ENCODE data around the gene IGF2R. TPM values are rescaled to one million over a fixed set of nuclear protein-coding genes. Genes with fewer than 3 reads are reported as not detected.

Gene IGF2R
- total and polyA plus RNA-seq, 2 of the 13 experiments (the other 11 are each of a cell fraction or from before 2014, with no cell fraction given), result 38.3 to 70.0 TPM

- in situ Hi-C loops (cut with HindIII; ENCODE audit: extremely low pct_ligation_motif_present, low pct_unique_long_range_greater_than_20kb) (no loop called here), intact Hi-C loops (cut with micrococcal nuclease; ENCODE audit: unreplicated experiment) (loop anchor here (5.0 kb wide), 1 partner anchor 61 kb away; no protein-coding TSS in a partner anchor)
- H3K79me2 ChIP-seq (ENCODE audit: insufficient read depth, low read length), result peaks cover 98% of the 10 kb centered on the region
- DNase-seq (ENCODE audit: low spot score), result no peak
- peaks cover 86% of the 10 kb centered on the region for H4K20me1 ChIP-seq (ENCODE audit: insufficient read depth, low read length)
- peak overlapping the region; percentile 26; the same call in 1 of the 2 replicates for H3K4me2 ChIP-seq (ENCODE audit: low read depth, low read length)
- H3K9ac ChIP-seq (ENCODE audit: insufficient read depth, low read depth, low read length), result peak overlapping the region; percentile 4; the same call in 1 of the 2 replicates
- no peaks in the 10 kb centered on the region for H3K36me3 ChIP-seq (replicated peaks in 1 of 2; ENCODE audit: control insufficient read depth in 1 of 2, insufficient read depth in 2 of 2, low read length in 2 of 2)
- peak; percentile 23 for FAIRE-seq
- no peak for ATAC-seq
- H3K4me1 ChIP-seq (ENCODE audit: insufficient read depth, low read length), result peaks cover 83% of the 10 kb centered on the region
- ChIA-PET POLR2A (interaction anchor here (1.8 to 2.3 kb wide), 2 partner anchors 11 to 13 kb away, joined by 6 to 8 read pairs; partner anchors contain the start of gene IGF2R), CTCF (ENCODE audit: low intra/inter-chr PET ratio, low total read pairs) (no interaction called here)
- H3K9me3 ChIP-seq (ENCODE audit: low read length), result no peaks in the 10 kb centered on the region
- H2AFZ ChIP-seq (ENCODE audit: low read length), result no peak overlapping the region
- no TSS peak for BruUV-seq (replicated peaks)
- H3K4me3 ChIP-seq (replicated peaks in 1 of 3; ENCODE audit: insufficient read depth in 1 of 3, low read depth in 2 of 3, low read length in 3 of 3), result peak overlapping the region in 1 of 3 experiments; percentile 11; a peak in 1 of 6 replicates
- no peak overlapping the region for H3K27ac ChIP-seq (ENCODE audit: extremely low read length, insufficient read depth, low read length)
- 95% methylated on average over 6 of the region's 6 CpGs for WGBS (ENCODE audit: low lambda C conversion rate)
- H3K27me3 ChIP-seq (ENCODE audit: control insufficient read depth in 1 of 2, insufficient read depth in 2 of 2, low read length in 2 of 2), result no peaks in the 10 kb centered on the region
- TF ChIP-seq ZNF160 (CRISPR knock-in tag; IDR thresholded peaks at IDR 0.05) (no peak), SP4 (CRISPR knock-in tag; IDR thresholded peaks at IDR 0.05) (no peak), ZNF879 (CRISPR knock-in tag; IDR thresholded peaks at IDR 0.05) (no peak), ZSCAN20 (CRISPR knock-in tag; IDR thresholded peaks at IDR 0.05; ENCODE audit: borderline replicate concordance) (no peak), ZNF800 (CRISPR knock-in tag; IDR thresholded peaks at IDR 0.05) (no peak), ZNF646 (CRISPR knock-in tag; IDR thresholded peaks at IDR 0.05) (peak; percentile 47; the same call in 1 of the 2 replicates), PHF8 (CRISPR knock-in tag; IDR thresholded peaks at IDR 0.05) (no peak), WIZ (CRISPR knock-in tag; IDR thresholded peaks at IDR 0.05) (no peak), ZKSCAN5 (CRISPR knock-in tag; IDR thresholded peaks at IDR 0.05) (no peak), KDM2A (CRISPR knock-in tag; IDR thresholded peaks at IDR 0.05; ENCODE audit: borderline replicate concordance, low read depth) (no peak), GABPA (IDR thresholded peaks at IDR 0.05; ENCODE audit: low read depth, low read length) (no peak), GABPA (CRISPR knock-in tag; IDR thresholded peaks at IDR 0.05; ENCODE audit: low read depth) (no peak), ZBTB38 (CRISPR knock-in tag; IDR thresholded peaks at IDR 0.05) (0 out of 2 replicates have a peak, but pooled peaks have one; percentile 14), AKAP8 (CRISPR knock-in tag; IDR thresholded peaks at IDR 0.05) (no peak), ZIK1 (CRISPR knock-in tag; IDR thresholded peaks at IDR 0.05; ENCODE audit: borderline replicate concordance, low read depth) (no peak)
- TF ChIP-seq, protein P1, sequence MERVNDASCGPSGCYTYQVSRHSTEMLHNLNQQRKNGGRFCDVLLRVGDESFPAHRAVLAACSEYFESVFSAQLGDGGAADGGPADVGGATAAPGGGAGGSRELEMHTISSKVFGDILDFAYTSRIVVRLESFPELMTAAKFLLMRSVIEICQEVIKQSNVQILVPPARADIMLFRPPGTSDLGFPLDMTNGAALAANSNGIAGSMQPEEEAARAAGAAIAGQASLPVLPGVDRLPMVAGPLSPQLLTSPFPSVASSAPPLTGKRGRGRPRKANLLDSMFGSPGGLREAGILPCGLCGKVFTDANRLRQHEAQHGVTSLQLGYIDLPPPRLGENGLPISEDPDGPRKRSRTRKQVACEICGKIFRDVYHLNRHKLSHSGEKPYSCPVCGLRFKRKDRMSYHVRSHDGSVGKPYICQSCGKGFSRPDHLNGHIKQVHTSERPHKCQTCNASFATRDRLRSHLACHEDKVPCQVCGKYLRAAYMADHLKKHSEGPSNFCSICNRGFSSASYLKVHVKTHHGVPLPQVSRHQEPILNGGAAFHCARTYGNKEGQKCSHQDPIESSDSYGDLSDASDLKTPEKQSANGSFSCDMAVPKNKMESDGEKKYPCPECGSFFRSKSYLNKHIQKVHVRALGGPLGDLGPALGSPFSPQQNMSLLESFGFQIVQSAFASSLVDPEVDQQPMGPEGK (CRISPR knock-in tag; IDR thresholded peaks at IDR 0.05), result peak; percentile 15; the same call in 1 of the 2 replicates
Observed at GRCh38 chr6:159981071-159981402, 12.2 kb downstream of the IGF2R start.

All from HepG2 (cell line).